Measurements from ENCODE around the gene KIAA0232.

- TF ChIP-seq CTCF (conservative IDR thresholded peaks at IDR 0.05 in 1 of 2, IDR thresholded peaks at IDR 0.05 in 1 of 2; ENCODE audit: extremely low read depth in 1 of 2, insufficient read depth in 1 of 2, low read depth in 1 of 2, low read length in 2 of 2) (no peak), EZH2 (IDR thresholded peaks at IDR 0.05; ENCODE audit: borderline replicate concordance, low read length) (no peak)
Observed at GRCh38 chr4:6825403-6825802, 42.9 kb downstream of the KIAA0232 start.

Data from mammary epithelial cell (primary cell).